ENCODE measurements around the gene TTLL1. TPM values are rescaled to one million over a fixed set of nuclear protein-coding genes. Genes with fewer than 3 reads are reported as not detected.

The TTLL1 gene
- total RNA-seq, 1 experiment from 2014 or later, result 4.6 TPM

DNA sequence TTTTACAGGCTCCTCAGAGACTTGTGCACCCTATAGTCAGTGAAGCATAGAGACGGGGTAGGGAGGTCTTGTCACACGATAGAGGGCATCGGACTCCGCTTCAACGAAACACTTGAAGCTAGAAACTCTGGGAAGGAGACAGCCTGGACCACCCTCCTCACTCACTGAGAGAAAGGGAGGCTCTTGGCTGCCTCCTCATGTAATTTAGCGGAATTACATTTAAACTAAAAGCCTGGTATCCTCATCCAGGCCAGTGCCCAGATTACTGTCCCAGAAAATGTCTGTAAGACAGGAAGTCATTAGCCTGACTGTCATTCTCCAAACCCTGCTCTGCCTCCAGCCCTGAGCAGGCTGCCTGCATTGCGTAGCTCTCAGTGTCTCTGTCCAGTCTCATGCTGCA is 36.0 kb downstream of the TTLL1 start:
- DNase-seq (ENCODE audit: low read depth, low spot score) (no peak), ATAC-seq (no peak; the same call in 1 of the 2 replicates)
- Histone ChIP-seq H3K4me1 (ENCODE audit: control insufficient read depth, insufficient read depth, low read length) (no peaks in the 10 kb centered on the region), H3K9me3 (ENCODE audit: control insufficient read depth, insufficient read depth, low read depth, low read length) (no peaks in the 10 kb centered on the region), H3K36me3 (ENCODE audit: control insufficient read depth, insufficient read depth, low read length) (no peaks in the 10 kb centered on the region), H3K27ac (ENCODE audit: low read length) (no peak overlapping the region), H3K27me3 (ENCODE audit: control insufficient read depth, insufficient read depth, low read length) (no peaks in the 10 kb centered on the region), H3K4me3 (ENCODE audit: low read depth in 2 of 2, low read length in 2 of 2) (no peak overlapping the region)
- intact Hi-C loops (cut with micrococcal nuclease; ENCODE audit: unreplicated experiment), result no loop called here
- in situ Hi-C loops (cut with HindIII; ENCODE audit: low pct_unique_long_range_greater_than_20kb, low sequenced_read_pairs), result no loop called here
- TF ChIP-seq SIN3A (IDR thresholded peaks at IDR 0.05; ENCODE audit: borderline replicate concordance, insufficient read depth, low read depth, low read length), result no peak
- no peak for TF ChIP-seq POLR2AphosphoS5 (IDR thresholded peaks at IDR 0.05; ENCODE audit: low read depth, low read length)
- TF ChIP-seq TCF7L2 (IDR thresholded peaks at IDR 0.05; ENCODE audit: low read depth, low read length), result no peak
- TF ChIP-seq, protein P1, sequence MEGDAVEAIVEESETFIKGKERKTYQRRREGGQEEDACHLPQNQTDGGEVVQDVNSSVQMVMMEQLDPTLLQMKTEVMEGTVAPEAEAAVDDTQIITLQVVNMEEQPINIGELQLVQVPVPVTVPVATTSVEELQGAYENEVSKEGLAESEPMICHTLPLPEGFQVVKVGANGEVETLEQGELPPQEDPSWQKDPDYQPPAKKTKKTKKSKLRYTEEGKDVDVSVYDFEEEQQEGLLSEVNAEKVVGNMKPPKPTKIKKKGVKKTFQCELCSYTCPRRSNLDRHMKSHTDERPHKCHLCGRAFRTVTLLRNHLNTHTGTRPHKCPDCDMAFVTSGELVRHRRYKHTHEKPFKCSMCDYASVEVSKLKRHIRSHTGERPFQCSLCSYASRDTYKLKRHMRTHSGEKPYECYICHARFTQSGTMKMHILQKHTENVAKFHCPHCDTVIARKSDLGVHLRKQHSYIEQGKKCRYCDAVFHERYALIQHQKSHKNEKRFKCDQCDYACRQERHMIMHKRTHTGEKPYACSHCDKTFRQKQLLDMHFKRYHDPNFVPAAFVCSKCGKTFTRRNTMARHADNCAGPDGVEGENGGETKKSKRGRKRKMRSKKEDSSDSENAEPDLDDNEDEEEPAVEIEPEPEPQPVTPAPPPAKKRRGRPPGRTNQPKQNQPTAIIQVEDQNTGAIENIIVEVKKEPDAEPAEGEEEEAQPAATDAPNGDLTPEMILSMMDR (IDR thresholded peaks at IDR 0.05), result peak; percentile 5; the same call in 1 of the 2 replicates
- TF ChIP-seq, protein P2, sequence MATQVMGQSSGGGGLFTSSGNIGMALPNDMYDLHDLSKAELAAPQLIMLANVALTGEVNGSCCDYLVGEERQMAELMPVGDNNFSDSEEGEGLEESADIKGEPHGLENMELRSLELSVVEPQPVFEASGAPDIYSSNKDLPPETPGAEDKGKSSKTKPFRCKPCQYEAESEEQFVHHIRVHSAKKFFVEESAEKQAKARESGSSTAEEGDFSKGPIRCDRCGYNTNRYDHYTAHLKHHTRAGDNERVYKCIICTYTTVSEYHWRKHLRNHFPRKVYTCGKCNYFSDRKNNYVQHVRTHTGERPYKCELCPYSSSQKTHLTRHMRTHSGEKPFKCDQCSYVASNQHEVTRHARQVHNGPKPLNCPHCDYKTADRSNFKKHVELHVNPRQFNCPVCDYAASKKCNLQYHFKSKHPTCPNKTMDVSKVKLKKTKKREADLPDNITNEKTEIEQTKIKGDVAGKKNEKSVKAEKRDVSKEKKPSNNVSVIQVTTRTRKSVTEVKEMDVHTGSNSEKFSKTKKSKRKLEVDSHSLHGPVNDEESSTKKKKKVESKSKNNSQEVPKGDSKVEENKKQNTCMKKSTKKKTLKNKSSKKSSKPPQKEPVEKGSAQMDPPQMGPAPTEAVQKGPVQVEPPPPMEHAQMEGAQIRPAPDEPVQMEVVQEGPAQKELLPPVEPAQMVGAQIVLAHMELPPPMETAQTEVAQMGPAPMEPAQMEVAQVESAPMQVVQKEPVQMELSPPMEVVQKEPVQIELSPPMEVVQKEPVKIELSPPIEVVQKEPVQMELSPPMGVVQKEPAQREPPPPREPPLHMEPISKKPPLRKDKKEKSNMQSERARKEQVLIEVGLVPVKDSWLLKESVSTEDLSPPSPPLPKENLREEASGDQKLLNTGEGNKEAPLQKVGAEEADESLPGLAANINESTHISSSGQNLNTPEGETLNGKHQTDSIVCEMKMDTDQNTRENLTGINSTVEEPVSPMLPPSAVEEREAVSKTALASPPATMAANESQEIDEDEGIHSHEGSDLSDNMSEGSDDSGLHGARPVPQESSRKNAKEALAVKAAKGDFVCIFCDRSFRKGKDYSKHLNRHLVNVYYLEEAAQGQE (IDR thresholded peaks at IDR 0.05; ENCODE audit: insufficient read depth in 1 of 2, low read depth in 2 of 2, low read length in 1 of 2), result no peak
- no TSS peak for BruUV-seq (replicated peaks)
- ChIA-PET POLR2A (no interaction called here), CTCF (interaction anchor here (0.6 kb wide), 1 partner anchor 185 kb away, joined by 5 read pairs; no protein-coding TSS in a partner anchor)

DNA sequence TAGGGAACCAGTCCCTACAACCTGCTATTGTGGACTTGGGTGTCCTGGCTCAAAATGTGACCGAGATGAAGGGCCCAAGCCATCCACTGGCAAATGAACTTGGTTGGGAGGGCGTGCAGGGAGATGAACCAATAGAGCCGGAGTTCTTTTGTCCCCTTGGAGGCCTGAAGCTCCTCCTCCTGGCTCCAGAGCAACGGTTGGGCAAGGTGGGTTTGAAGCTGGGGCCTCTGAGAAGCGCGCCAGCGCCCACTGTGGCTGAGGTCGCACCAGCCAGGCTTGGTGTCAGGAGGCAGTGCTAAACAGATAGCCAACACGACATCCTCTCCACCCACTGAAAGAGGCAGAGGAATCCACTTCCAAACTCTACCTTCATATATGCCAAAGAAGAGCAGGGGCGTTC is 38.2 kb downstream of the TTLL1 start:
- Histone ChIP-seq H3K27me3 (ENCODE audit: control insufficient read depth, insufficient read depth, low read length) (no peaks in the 10 kb centered on the region), H3K9me3 (ENCODE audit: control insufficient read depth, insufficient read depth, low read depth, low read length) (no peaks in the 10 kb centered on the region), H3K4me3 (ENCODE audit: low read depth in 2 of 2, low read length in 2 of 2) (no peak overlapping the region), H3K4me1 (ENCODE audit: control insufficient read depth, insufficient read depth, low read length) (no peaks in the 10 kb centered on the region), H3K27ac (ENCODE audit: low read length) (no peak overlapping the region), H3K36me3 (ENCODE audit: control insufficient read depth, insufficient read depth, low read length) (no peaks in the 10 kb centered on the region)
- TF ChIP-seq TCF7L2 (IDR thresholded peaks at IDR 0.05; ENCODE audit: low read depth, low read length) (no peak), POLR2AphosphoS5 (IDR thresholded peaks at IDR 0.05; ENCODE audit: low read depth, low read length) (no peak), SIN3A (IDR thresholded peaks at IDR 0.05; ENCODE audit: borderline replicate concordance, insufficient read depth, low read depth, low read length) (no peak)
- TF ChIP-seq, protein P2 (IDR thresholded peaks at IDR 0.05; ENCODE audit: insufficient read depth in 1 of 2, low read depth in 2 of 2, low read length in 1 of 2), result no peak
- TF ChIP-seq, protein P1 (IDR thresholded peaks at IDR 0.05), result no peak
- in situ Hi-C loops (cut with HindIII; ENCODE audit: low pct_unique_long_range_greater_than_20kb, low sequenced_read_pairs) (no loop called here), intact Hi-C loops (cut with micrococcal nuclease; ENCODE audit: unreplicated experiment) (no loop called here)
- DNase-seq (ENCODE audit: low read depth, low spot score) (no peak), ATAC-seq (no peak)
- BruUV-seq (replicated peaks), result no TSS peak
- CTCF ChIA-PET, result interaction anchor here (0.6 kb wide), 2 partner anchors 385 to 430 kb away, joined by 5 to 6 read pairs; no protein-coding TSS in a partner anchor
- POLR2A ChIA-PET, result no interaction called here

All from Panc1 (cell line).